ENCODE data around the gene CRACR2A.
A peak's percentile ranks its signal among the peaks of the same experiment; 100 is the strongest.

The CRACR2A gene

DNA sequence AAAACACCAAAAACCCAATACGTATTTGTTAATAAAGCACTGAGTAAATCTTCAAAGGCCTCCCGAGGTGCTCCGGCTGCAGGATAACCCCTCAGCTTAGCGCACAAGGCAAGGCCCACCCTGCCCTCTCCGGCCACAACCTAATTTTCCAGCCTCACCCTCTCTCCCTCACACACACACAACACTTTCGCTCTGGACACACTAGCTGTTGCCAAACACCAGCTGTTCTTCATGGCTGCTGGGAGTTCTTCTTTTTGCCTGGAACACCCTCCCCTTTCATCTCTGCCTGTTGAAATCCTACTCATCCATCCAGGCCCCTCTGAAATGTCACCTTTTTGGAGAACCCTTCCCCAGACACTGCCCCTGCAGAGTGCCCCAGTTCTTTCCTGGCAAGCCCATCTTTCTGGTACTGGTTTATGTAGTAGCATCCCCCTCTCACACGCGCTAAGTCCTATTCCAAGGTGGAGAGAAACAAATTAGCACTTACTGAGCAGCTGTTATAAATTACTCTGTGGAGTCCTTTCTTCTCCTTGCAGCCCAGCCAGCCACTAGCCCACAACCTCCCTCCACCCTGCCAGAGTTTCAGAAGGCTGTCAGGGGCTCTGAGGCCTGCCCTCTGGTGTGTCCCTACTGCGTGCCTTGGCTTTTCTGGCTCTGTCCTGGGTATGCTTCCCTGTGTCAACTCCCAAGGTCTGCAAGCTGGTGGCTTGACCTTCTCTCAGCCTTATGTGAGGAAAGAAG, 805 bp upstream of the CRACR2A start:
- no peak for DNase-seq (ENCODE audit: low read depth)
- H3K4me3 ChIP-seq (ENCODE audit: low read depth, low read length) = peak overlapping the region; percentile 93
- TF ChIP-seq, protein P1, sequence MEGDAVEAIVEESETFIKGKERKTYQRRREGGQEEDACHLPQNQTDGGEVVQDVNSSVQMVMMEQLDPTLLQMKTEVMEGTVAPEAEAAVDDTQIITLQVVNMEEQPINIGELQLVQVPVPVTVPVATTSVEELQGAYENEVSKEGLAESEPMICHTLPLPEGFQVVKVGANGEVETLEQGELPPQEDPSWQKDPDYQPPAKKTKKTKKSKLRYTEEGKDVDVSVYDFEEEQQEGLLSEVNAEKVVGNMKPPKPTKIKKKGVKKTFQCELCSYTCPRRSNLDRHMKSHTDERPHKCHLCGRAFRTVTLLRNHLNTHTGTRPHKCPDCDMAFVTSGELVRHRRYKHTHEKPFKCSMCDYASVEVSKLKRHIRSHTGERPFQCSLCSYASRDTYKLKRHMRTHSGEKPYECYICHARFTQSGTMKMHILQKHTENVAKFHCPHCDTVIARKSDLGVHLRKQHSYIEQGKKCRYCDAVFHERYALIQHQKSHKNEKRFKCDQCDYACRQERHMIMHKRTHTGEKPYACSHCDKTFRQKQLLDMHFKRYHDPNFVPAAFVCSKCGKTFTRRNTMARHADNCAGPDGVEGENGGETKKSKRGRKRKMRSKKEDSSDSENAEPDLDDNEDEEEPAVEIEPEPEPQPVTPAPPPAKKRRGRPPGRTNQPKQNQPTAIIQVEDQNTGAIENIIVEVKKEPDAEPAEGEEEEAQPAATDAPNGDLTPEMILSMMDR (IDR thresholded peaks at IDR 0.05; ENCODE audit: low read depth, low read length, missing control alignments) = no peak

DNA sequence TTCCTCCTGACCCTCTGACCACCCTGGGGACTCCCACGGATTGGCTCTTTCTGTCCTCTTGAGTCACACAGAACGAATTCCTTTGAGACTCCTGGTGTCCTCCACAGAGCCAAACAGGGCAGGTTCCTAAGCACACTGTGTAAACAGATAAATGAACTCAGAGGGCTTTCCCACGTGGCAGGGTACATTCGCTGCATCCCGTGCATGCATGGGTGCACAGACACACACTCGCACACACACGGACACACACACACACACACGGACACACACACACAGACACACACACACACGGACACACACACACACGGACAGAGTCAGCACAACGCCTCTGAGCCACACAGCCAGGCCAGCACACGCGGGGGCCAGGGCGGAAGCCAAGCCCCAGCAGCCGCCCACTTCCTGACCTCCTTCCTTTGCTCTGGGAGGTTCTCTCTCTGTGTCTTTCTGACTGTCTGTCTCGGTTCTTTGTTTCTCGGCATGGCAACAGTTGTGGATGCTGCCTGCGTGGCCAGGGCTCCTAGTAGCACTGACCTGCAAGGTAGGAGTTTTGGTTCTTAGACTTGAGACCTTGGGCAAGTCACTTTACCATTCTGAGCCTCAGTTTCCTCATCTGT, 706 bp downstream of the CRACR2A start:
- TF ChIP-seq, protein P1 (IDR thresholded peaks at IDR 0.05; ENCODE audit: low read depth, low read length, missing control alignments) = no peak
- peak overlapping the region; percentile 93 for H3K4me3 ChIP-seq (ENCODE audit: low read depth, low read length)
- DNase-seq (ENCODE audit: low read depth) = peak; percentile 62

- DNase-seq (ENCODE audit: low read depth) = no peak
- H3K4me3 ChIP-seq (ENCODE audit: low read depth, low read length) = peak overlapping the region; percentile 93
- TF ChIP-seq, protein P1 (IDR thresholded peaks at IDR 0.05; ENCODE audit: low read depth, low read length, missing control alignments) = no peak
These were observed 1.5 kb downstream of the CRACR2A start for GRCh38 chr12:3751151-3752095.

- DNase-seq (ENCODE audit: low read depth) = no peak
- TF ChIP-seq, protein P1 (IDR thresholded peaks at IDR 0.05; ENCODE audit: low read depth, low read length, missing control alignments) = no peak
- H3K4me3 ChIP-seq (ENCODE audit: low read depth, low read length) = no peak overlapping the region
These were observed 2.3 kb downstream of the CRACR2A start for GRCh38 chr12:3750616-3751015.

- TF ChIP-seq, protein P1 (IDR thresholded peaks at IDR 0.05; ENCODE audit: low read depth, low read length, missing control alignments) = no peak
- H3K4me3 ChIP-seq (ENCODE audit: low read depth, low read length) = no peak overlapping the region
- DNase-seq (ENCODE audit: low read depth) = no peak
These were observed 4.3 kb downstream of the CRACR2A start for GRCh38 chr12:3748620-3749019.

GRCh38 chr12:3747976-3748619, 4.8 kb downstream of the CRACR2A start:
- DNase-seq (ENCODE audit: low read depth) = no peak
- no peak overlapping the region for H3K4me3 ChIP-seq (ENCODE audit: low read depth, low read length)
- TF ChIP-seq, protein P1 (IDR thresholded peaks at IDR 0.05; ENCODE audit: low read depth, low read length, missing control alignments) = no peak
